ENCODE measurements around the gene IRF9. TPM values are rescaled to one million over a fixed set of nuclear protein-coding genes. Genes with fewer than 3 reads are reported as not detected.
A peak's percentile ranks its signal among the peaks of the same experiment; 100 is the strongest.

The IRF9 gene
- total and polyA plus RNA-seq, 2 of the 13 experiments (the other 11 are each of a cell fraction or from before 2014, with no cell fraction given) = 14.9 to 49.7 TPM

DNA sequence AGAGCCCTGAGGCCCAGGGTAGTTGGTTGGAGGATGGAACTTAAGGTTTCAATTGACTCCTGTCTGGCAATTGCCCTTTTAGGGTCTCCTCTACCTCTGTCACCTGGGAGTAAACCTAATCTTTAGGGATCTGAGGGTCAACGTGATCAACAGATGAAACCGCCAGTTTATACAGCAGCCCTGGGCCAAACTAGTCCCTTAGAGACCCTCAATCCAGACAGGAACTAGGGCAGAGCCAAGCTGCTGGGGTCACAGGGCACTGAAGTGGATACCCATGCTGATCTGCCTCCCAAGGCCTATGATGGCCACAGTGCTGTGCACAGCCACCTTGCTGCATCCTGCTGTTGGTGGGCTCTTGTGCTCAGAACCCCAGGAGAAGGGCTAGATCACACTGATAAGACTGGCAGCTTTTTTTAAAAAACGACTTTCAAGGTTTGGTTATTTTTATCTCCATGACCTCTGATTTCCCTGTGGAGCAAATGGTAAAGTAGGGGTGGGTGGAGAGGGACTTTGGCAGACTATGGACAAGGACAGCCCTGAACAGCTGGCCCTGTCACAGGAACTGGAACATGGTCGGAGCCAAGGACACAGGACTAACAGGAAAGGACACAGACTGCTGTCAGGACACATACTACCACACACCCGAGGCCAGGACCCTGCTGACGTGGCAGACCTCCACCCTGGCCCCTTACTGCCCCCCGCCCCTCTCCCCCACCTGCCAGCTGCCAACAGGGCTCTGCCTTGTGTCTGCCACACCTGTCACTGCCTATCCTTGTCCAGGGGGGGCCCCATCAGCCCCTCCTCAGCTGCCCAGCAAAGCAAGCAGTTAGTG is 30.1 kb upstream of the IRF9 start (continued):
- TF ChIP-seq ZNF318 (CRISPR knock-in tag; IDR thresholded peaks at IDR 0.05) (0 out of 2 replicates have a peak, but pooled peaks have one; percentile 19), TSC22D2 (CRISPR knock-in tag; IDR thresholded peaks at IDR 0.05; ENCODE audit: borderline replicate concordance) (no peak), ZNF75D (CRISPR knock-in tag; IDR thresholded peaks at IDR 0.05; ENCODE audit: borderline replicate concordance) (no peak), SAP130 (CRISPR knock-in tag; IDR thresholded peaks at IDR 0.05; ENCODE audit: low read depth) (peak; percentile 95), HMG20B (CRISPR knock-in tag; conservative IDR thresholded peaks at IDR 0.05) (no peak), ZSCAN20 (CRISPR knock-in tag; IDR thresholded peaks at IDR 0.05; ENCODE audit: borderline replicate concordance) (no peak), RFX5 (IDR thresholded peaks at IDR 0.05; ENCODE audit: low read depth, low read length) (no peak), ZNF564 (CRISPR knock-in tag; IDR thresholded peaks at IDR 0.05) (no peak), ZNF382 (CRISPR knock-in tag; IDR thresholded peaks at IDR 0.05; ENCODE audit: borderline replicate concordance) (no peak), GTF3A (CRISPR knock-in tag; conservative IDR thresholded peaks at IDR 0.05) (no peak), SIX1 (CRISPR knock-in tag; IDR thresholded peaks at IDR 0.05; ENCODE audit: borderline replicate concordance) (0 out of 2 replicates have a peak, but pooled peaks have one; percentile 33), HMGA1 (CRISPR knock-in tag; conservative IDR thresholded peaks at IDR 0.05) (peak; percentile 100; the same call in 1 of the 2 replicates), KLF6 (CRISPR knock-in tag; IDR thresholded peaks at IDR 0.05) (no peak), PHF5A (CRISPR knock-in tag; IDR thresholded peaks at IDR 0.05; ENCODE audit: low read depth, unreplicated experiment) (no peak), ETV5 (CRISPR knock-in tag; IDR thresholded peaks at IDR 0.05; ENCODE audit: borderline replicate concordance) (peak; percentile 73; the same call in 1 of the 2 replicates), MED1 (CRISPR knock-in tag; IDR thresholded peaks at IDR 0.05) (peak; percentile 85)
- TF ChIP-seq, protein P1, sequence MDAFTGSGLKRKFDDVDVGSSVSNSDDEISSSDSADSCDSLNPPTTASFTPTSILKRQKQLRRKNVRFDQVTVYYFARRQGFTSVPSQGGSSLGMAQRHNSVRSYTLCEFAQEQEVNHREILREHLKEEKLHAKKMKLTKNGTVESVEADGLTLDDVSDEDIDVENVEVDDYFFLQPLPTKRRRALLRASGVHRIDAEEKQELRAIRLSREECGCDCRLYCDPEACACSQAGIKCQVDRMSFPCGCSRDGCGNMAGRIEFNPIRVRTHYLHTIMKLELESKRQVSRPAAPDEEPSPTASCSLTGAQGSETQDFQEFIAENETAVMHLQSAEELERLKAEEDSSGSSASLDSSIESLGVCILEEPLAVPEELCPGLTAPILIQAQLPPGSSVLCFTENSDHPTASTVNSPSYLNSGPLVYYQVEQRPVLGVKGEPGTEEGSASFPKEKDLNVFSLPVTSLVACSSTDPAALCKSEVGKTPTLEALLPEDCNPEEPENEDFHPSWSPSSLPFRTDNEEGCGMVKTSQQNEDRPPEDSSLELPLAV (CRISPR knock-in tag; conservative IDR thresholded peaks at IDR 0.05; ENCODE audit: low read depth) = no peak
- TF ChIP-seq, protein P2, sequence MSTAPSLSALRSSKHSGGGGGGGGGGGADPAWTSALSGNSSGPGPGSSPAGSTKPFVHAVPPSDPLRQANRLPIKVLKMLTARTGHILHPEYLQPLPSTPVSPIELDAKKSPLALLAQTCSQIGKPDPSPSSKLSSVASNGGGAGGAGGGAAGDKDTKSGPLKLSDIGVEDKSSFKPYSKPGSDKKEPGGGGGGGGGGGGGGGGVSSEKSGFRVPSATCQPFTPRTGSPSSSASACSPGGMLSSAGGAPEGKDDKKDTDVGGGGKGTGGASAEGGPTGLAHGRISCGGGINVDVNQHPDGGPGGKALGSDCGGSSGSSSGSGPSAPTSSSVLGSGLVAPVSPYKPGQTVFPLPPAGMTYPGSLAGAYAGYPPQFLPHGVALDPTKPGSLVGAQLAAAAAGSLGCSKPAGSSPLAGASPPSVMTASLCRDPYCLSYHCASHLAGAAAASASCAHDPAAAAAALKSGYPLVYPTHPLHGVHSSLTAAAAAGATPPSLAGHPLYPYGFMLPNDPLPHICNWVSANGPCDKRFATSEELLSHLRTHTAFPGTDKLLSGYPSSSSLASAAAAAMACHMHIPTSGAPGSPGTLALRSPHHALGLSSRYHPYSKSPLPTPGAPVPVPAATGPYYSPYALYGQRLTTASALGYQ (CRISPR knock-in tag; IDR thresholded peaks at IDR 0.05) = no peak

All from HepG2 (cell line).